ENCODE measurements around the gene GALNT1.
A peak's percentile ranks its signal among the peaks of the same experiment; 100 is the strongest.

Gene GALNT1

GRCh38 chr18:35619464-35619863 lies 37.9 kb downstream of the GALNT1 start:
- no peak for DNase-seq

- DNase-seq, result no peak
Observed at GRCh38 chr18:35619941-35620340, 38.4 kb downstream of the GALNT1 start.

- DNase-seq, result no peak
Observed at GRCh38 chr18:35620765-35621164, 39.2 kb downstream of the GALNT1 start.

- no peak for DNase-seq
Observed at GRCh38 chr18:35623255-35623654, 41.7 kb downstream of the GALNT1 start.

GRCh38 chr18:35624146-35624545 lies 42.6 kb downstream of the GALNT1 start:
- DNase-seq, result no peak

GRCh38 chr18:35625232-35625631 lies 43.7 kb downstream of the GALNT1 start:
- no peak for DNase-seq

GRCh38 chr18:35633761-35634160 lies 52.2 kb downstream of the GALNT1 start:
- DNase-seq, result no peak

- DNase-seq, result no peak
Observed at GRCh38 chr18:35634323-35634722, 52.8 kb downstream of the GALNT1 start.

- DNase-seq, result no peak
Observed at GRCh38 chr18:35635170-35635569, 53.6 kb downstream of the GALNT1 start.

GRCh38 chr18:35637227-35637626 lies 55.7 kb downstream of the GALNT1 start:
- no peak for DNase-seq

GRCh38 chr18:35639296-35639695 lies 57.8 kb downstream of the GALNT1 start:
- no peak for DNase-seq

GRCh38 chr18:35641467-35641866 lies 59.9 kb downstream of the GALNT1 start:
- no peak for DNase-seq

GRCh38 chr18:35641916-35642315 lies 60.4 kb downstream of the GALNT1 start:
- DNase-seq, result no peak

GRCh38 chr18:35642802-35643201 lies 61.3 kb downstream of the GALNT1 start:
- DNase-seq, result no peak

- DNase-seq, result no peak
Observed at GRCh38 chr18:35646449-35646848, 64.9 kb downstream of the GALNT1 start.

- no peak for DNase-seq
Observed at GRCh38 chr18:35653392-35654135, 72.0 kb downstream of the GALNT1 start.

GRCh38 chr18:35658112-35658511 lies 76.6 kb downstream of the GALNT1 start:
- DNase-seq, result no peak

- peak; percentile 11 for DNase-seq
Observed at GRCh38 chr18:35661483-35662146, 80.1 kb downstream of the GALNT1 start.

GRCh38 chr18:35662293-35663062 lies 80.9 kb downstream of the GALNT1 start:
- no peak for DNase-seq

GRCh38 chr18:35671966-35672603 lies 90.5 kb downstream of the GALNT1 start:
- no peak for DNase-seq

GRCh38 chr18:35672897-35673296 lies 91.4 kb downstream of the GALNT1 start:
- DNase-seq, result peak; percentile 15

GRCh38 chr18:35673682-35674081 lies 92.1 kb downstream of the GALNT1 start:
- no peak for DNase-seq

- no peak for DNase-seq
Observed at GRCh38 chr18:35680139-35680551, 98.6 kb downstream of the GALNT1 start.

All from NCI-H2029 treated with DMSO at 0.1 percent for 48 hours (cell line).